ENCODE results near the gene APOLD1. TPM values are rescaled to one million over a fixed set of nuclear protein-coding genes. Genes with fewer than 3 reads are reported as not detected.

APOLD1 gene
- total RNA-seq, 4 donors from 2014 or later: 2.3 to 14.9 (median 5.6) TPM

- no peak for DNase-seq
- no peaks in the 10 kb centered on the region for H3K9me3 ChIP-seq
- H3K27me3 ChIP-seq: no peaks in the 10 kb centered on the region
- TF ChIP-seq POLR2A (IDR thresholded peaks at IDR 0.05) (no peak), CTCF (IDR thresholded peaks at IDR 0.05) (no peak)
- no peak overlapping the region for H3K27ac ChIP-seq
- no peaks in the 10 kb centered on the region for H3K36me3 ChIP-seq
- H3K4me1 ChIP-seq: peaks cover 0 to 3% (median 0%) of the 10 kb centered on the region in 4 donors
- no peak overlapping the region for H3K4me3 ChIP-seq
Measured at GRCh38 chr12:12757121-12757520, 28.3 kb upstream of the APOLD1 start.

GRCh38 chr12:12759234-12759915 lies 26.1 kb upstream of the APOLD1 start:
- no peak for DNase-seq
- no peak overlapping the region for H3K27ac ChIP-seq
- H3K4me1 ChIP-seq: peaks cover 0 to 3% (median 0%) of the 10 kb centered on the region in 4 donors
- no peak overlapping the region for H3K4me3 ChIP-seq
- no peak for TF ChIP-seq CTCF (IDR thresholded peaks at IDR 0.05)
- no peak for TF ChIP-seq POLR2A (IDR thresholded peaks at IDR 0.05)
- no peaks in the 10 kb centered on the region for H3K36me3 ChIP-seq
- no peaks in the 10 kb centered on the region for H3K9me3 ChIP-seq
- no peaks in the 10 kb centered on the region for H3K27me3 ChIP-seq

GRCh38 chr12:12764824-12765223 lies 20.6 kb upstream of the APOLD1 start:
- no peak for DNase-seq
- Histone ChIP-seq H3K4me3 (no peak overlapping the region), H3K9me3 (no peaks in the 10 kb centered on the region), H3K4me1 (no peaks in the 10 kb centered on the region), H3K27me3 (no peaks in the 10 kb centered on the region), H3K36me3 (no peaks in the 10 kb centered on the region), H3K27ac (no peak overlapping the region)
- TF ChIP-seq CTCF (IDR thresholded peaks at IDR 0.05) (no peak), POLR2A (IDR thresholded peaks at IDR 0.05) (no peak)

- Histone ChIP-seq H3K27me3 (no peaks in the 10 kb centered on the region), H3K9me3 (no peaks in the 10 kb centered on the region)
- no peak for TF ChIP-seq CTCF (IDR thresholded peaks at IDR 0.05)
- TF ChIP-seq POLR2A (IDR thresholded peaks at IDR 0.05): no peak
Measured at GRCh38 chr12:12770262-12770661, 15.2 kb upstream of the APOLD1 start.

GRCh38 chr12:12774791-12775190 lies 10.7 kb upstream of the APOLD1 start:
- Histone ChIP-seq H3K27ac (no peak overlapping the region), H3K9me3 (no peaks in the 10 kb centered on the region), H3K4me3 (no peak overlapping the region), H3K4me1 (peaks cover 0 to 3% (median 0%) of the 10 kb centered on the region in 4 donors), H3K36me3 (no peaks in the 10 kb centered on the region), H3K27me3 (no peaks in the 10 kb centered on the region)
- TF ChIP-seq CTCF (IDR thresholded peaks at IDR 0.05) (no peak), POLR2A (IDR thresholded peaks at IDR 0.05) (no peak)
- no peak for DNase-seq

More at GRCh38 chr12:12770262-12770661, 15.2 kb upstream of the APOLD1 start:
- no peak overlapping the region for H3K4me3 ChIP-seq
- no peaks in the 10 kb centered on the region for H3K4me1 ChIP-seq
- no peak for DNase-seq
- no peak overlapping the region for H3K27ac ChIP-seq
- H3K36me3 ChIP-seq: no peaks in the 10 kb centered on the region
